ENCODE results near the gene TTLL3.

- no peak for TF ChIP-seq JUN (IDR thresholded peaks at IDR 0.05; ENCODE audit: low read depth, low read length)
- TF ChIP-seq CTCF (IDR thresholded peaks at IDR 0.05; ENCODE audit: control extremely low read depth in 1 of 3, insufficient read depth in 1 of 3, low read depth in 1 of 3, low read length in 3 of 3): no peak
- no peak for TF ChIP-seq POLR2AphosphoS5 (IDR thresholded peaks at IDR 0.05; ENCODE audit: low read depth, low read length)
- no peak for TF ChIP-seq MAFK (IDR thresholded peaks at IDR 0.05; ENCODE audit: low read depth, low read length)
- no peak for TF ChIP-seq RBBP5 (IDR thresholded peaks at IDR 0.05; ENCODE audit: borderline replicate concordance, low read depth, low read length)
- TF ChIP-seq CREB1 (IDR thresholded peaks at IDR 0.05): no peak
- TF ChIP-seq PHF8 (conservative IDR thresholded peaks at IDR 0.05; ENCODE audit: low read depth, low read length): no peak
- TF ChIP-seq HDAC6 (IDR thresholded peaks at IDR 0.05; ENCODE audit: low read depth, low read length): no peak
- TF ChIP-seq, protein P1, sequence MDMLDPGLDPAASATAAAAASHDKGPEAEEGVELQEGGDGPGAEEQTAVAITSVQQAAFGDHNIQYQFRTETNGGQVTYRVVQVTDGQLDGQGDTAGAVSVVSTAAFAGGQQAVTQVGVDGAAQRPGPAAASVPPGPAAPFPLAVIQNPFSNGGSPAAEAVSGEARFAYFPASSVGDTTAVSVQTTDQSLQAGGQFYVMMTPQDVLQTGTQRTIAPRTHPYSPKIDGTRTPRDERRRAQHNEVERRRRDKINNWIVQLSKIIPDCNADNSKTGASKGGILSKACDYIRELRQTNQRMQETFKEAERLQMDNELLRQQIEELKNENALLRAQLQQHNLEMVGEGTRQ (IDR thresholded peaks at IDR 0.05; ENCODE audit: low read length): no peak
- TF ChIP-seq EGR1 (IDR thresholded peaks at IDR 0.05; ENCODE audit: borderline replicate concordance, low read depth, low read length): no peak
- no peak for TF ChIP-seq ASH2L (IDR thresholded peaks at IDR 0.05; ENCODE audit: low read length)
- TF ChIP-seq SP1 (IDR thresholded peaks at IDR 0.05; ENCODE audit: low read depth, low read length): no peak
- no peak for TF ChIP-seq POLR2A (IDR thresholded peaks at IDR 0.05; ENCODE audit: control extremely low read depth in 1 of 2, low read depth in 2 of 2, low read length in 2 of 2)
These were observed 36.2 kb downstream of the TTLL3 start for GRCh38 chr3:9846231-9846630.

All from H1 (cell line).